Breast epithelium (tissue), 4 donors: ENCODE data around the gene FTO. TPM values are rescaled to one million over a fixed set of nuclear protein-coding genes. Genes with fewer than 3 reads are reported as not detected.
A peak's percentile ranks its signal among the peaks of the same experiment; 100 is the strongest.

Experiments used
- DNase-seq, 2 donors: peaks; one replicate each; pipeline ENCODE4 v3.0.0-alpha.2; 2019; ENCODE audit warnings: low spot score in 2 of 2
- H3K27ac ChIP-seq, 2 donors: fragments of 200-600 bp; sonication (generic) in 1 of 2; one replicate each; pipeline ENCODE4 v1.5.1; 2016 to 2019; ENCODE audit warnings: mild to moderate bottlenecking in 1 of 2
- H3K27me3 ChIP-seq, 2 donors: fragments of 200-600 bp; sonication (generic) in 1 of 2; one replicate each; pipeline versions ENCODE4 v1.5.1 to v1.6.0; 2017 to 2019; ENCODE audit warnings: control low read depth in 1 of 2, mild to moderate bottlenecking in 1 of 2
- H3K36me3 ChIP-seq: fragments of 200-600 bp; one replicate; pipeline ENCODE4 v1.5.1; 2019
- H3K4me1 ChIP-seq, 2 donors: fragments of 200-600 bp; sonication (generic); one replicate each; pipeline ENCODE4 v1.5.1; 2016 to 2019; ENCODE audit warnings: control low read depth in 1 of 2
- H3K4me3 ChIP-seq, 3 donors: fragments of 200-600 bp; sonication (generic); 1 replicate in 2 of 3; 2 replicates in 1 of 3; pipeline ENCODE4 v1.5.1; 2016 to 2019; ENCODE audit warnings: mild to moderate bottlenecking in 3 of 3, moderate library complexity in 2 of 3
- H3K9me3 ChIP-seq, 2 donors: fragments of 200-600 bp; sonication (generic) in 1 of 2; one replicate each; pipeline ENCODE4 v1.5.1; 2016 to 2019; ENCODE audit warnings: control low read depth in 1 of 2
- CTCF ChIP-seq, 3 donors: fragments of 450-650 bp; IDR thresholded peaks; one replicate each; pipeline ENCODE4 v1.5.1; 2016 to 2017; ENCODE audit warnings: antibody characterized with exemption in 3 of 3, mild to moderate bottlenecking in 3 of 3, moderate library complexity in 3 of 3
- POLR2A ChIP-seq: fragments of 450-650 bp; IDR thresholded peaks from one replicate; pipeline ENCODE4 v1.6.1; 2016; ENCODE audit warnings: antibody characterized with exemption, mild to moderate bottlenecking, moderate library complexity
- POLR2AphosphoS5 ChIP-seq, 3 donors: sonication (generic); formaldehyde crosslinking; IDR thresholded peaks; one replicate each; pipeline ENCODE4 v1.6.1; 2017; ENCODE audit warnings: antibody characterized with exemption in 3 of 3
- intact Hi-C: fragments of 100-400 bp; cut with DNase I; formaldehyde crosslinking; loops from one replicate; pipeline ENCODE4 v1.15.1; 2023; ENCODE audit warnings: low total_unique reads
- total RNA-seq, 3 donors: library from RNA; depleted of rRNA; stranded (reverse); fragments of >200 nt; gene quantifications; one replicate each; pipeline ENCODE4 v1.1.0, GENCODE V29; 2016

Gene FTO
- total RNA-seq, 3 donors from 2014 or later: 109 to 193 (median 174) TPM

- TF ChIP-seq POLR2AphosphoS5 (IDR thresholded peaks at IDR 0.05): no peak
- TF ChIP-seq POLR2A: no peak
- no peak for TF ChIP-seq CTCF (IDR thresholded peaks at IDR 0.05)
- no peak for DNase-seq
- H3K27ac ChIP-seq: peak overlapping the region; percentile 27 to 48
- intact Hi-C loops: no loop called here
- no peak overlapping the region for H3K4me3 ChIP-seq
- H3K4me1 ChIP-seq: no peaks in the 10 kb centered on the region
- no peaks in the 10 kb centered on the region for H3K36me3 ChIP-seq
- H3K27me3 ChIP-seq: no peaks in the 10 kb centered on the region
- peaks cover 0 to 6% of the 10 kb centered on the region in 2 donors for H3K9me3 ChIP-seq
These were observed 322.5 kb downstream of the FTO start for GRCh38 chr16:54026456-54026855.

- Histone ChIP-seq H3K27me3 (no peaks in the 10 kb centered on the region), H3K27ac (no peak overlapping the region), H3K36me3 (no peaks in the 10 kb centered on the region), H3K4me1 (no peaks in the 10 kb centered on the region), H3K9me3 (peaks cover 0 to 7% of the 10 kb centered on the region in 2 donors), H3K4me3 (no peak overlapping the region)
- DNase-seq: no peak
- intact Hi-C loops: no loop called here
- TF ChIP-seq POLR2AphosphoS5 (IDR thresholded peaks at IDR 0.05): no peak
- no peak for TF ChIP-seq POLR2A
- TF ChIP-seq CTCF (IDR thresholded peaks at IDR 0.05): no peak
These were observed 323.1 kb downstream of the FTO start for GRCh38 chr16:54027062-54027461.

GRCh38 chr16:54027558-54027957, 323.6 kb downstream of the FTO start:
- DNase-seq: no peak
- Histone ChIP-seq H3K4me1 (no peaks in the 10 kb centered on the region), H3K36me3 (no peaks in the 10 kb centered on the region), H3K27ac (no peak overlapping the region), H3K4me3 (no peak overlapping the region), H3K27me3 (no peaks in the 10 kb centered on the region), H3K9me3 (peaks cover 0 to 7% of the 10 kb centered on the region in 2 donors)
- TF ChIP-seq CTCF (IDR thresholded peaks at IDR 0.05) (no peak), POLR2A (no peak), POLR2AphosphoS5 (IDR thresholded peaks at IDR 0.05) (no peak)
- intact Hi-C loops: no loop called here

GRCh38 chr16:54027995-54028394, 324.0 kb downstream of the FTO start:
- Histone ChIP-seq H3K36me3 (no peaks in the 10 kb centered on the region), H3K9me3 (peaks cover 0 to 7% of the 10 kb centered on the region in 2 donors), H3K27me3 (no peaks in the 10 kb centered on the region), H3K4me3 (no peak overlapping the region), H3K4me1 (no peaks in the 10 kb centered on the region), H3K27ac (no peak overlapping the region)
- DNase-seq: no peak
- intact Hi-C loops: no loop called here
- TF ChIP-seq POLR2AphosphoS5 (IDR thresholded peaks at IDR 0.05) (no peak), POLR2A (no peak), CTCF (IDR thresholded peaks at IDR 0.05) (no peak)

GRCh38 chr16:54030451-54030850, 326.5 kb downstream of the FTO start:
- Histone ChIP-seq H3K27ac (no peak overlapping the region), H3K36me3 (no peaks in the 10 kb centered on the region), H3K9me3 (peaks cover 0 to 7% of the 10 kb centered on the region in 2 donors), H3K27me3 (no peaks in the 10 kb centered on the region), H3K4me3 (no peak overlapping the region), H3K4me1 (no peaks in the 10 kb centered on the region)
- TF ChIP-seq CTCF (IDR thresholded peaks at IDR 0.05): no peak
- TF ChIP-seq POLR2AphosphoS5 (IDR thresholded peaks at IDR 0.05): no peak
- no peak for TF ChIP-seq POLR2A
- intact Hi-C loops: no loop called here
- no peak for DNase-seq
